NCI-H748 (cell line): ENCODE data around the gene TPM2.

Source experiments
- DNase-seq: peaks from one replicate; lab custom pipeline; 2025; ENCODE audit not compliant: unreplicated experiment; lab: John Stamatoyannopoulos, UW

The TPM2 gene

DNA sequence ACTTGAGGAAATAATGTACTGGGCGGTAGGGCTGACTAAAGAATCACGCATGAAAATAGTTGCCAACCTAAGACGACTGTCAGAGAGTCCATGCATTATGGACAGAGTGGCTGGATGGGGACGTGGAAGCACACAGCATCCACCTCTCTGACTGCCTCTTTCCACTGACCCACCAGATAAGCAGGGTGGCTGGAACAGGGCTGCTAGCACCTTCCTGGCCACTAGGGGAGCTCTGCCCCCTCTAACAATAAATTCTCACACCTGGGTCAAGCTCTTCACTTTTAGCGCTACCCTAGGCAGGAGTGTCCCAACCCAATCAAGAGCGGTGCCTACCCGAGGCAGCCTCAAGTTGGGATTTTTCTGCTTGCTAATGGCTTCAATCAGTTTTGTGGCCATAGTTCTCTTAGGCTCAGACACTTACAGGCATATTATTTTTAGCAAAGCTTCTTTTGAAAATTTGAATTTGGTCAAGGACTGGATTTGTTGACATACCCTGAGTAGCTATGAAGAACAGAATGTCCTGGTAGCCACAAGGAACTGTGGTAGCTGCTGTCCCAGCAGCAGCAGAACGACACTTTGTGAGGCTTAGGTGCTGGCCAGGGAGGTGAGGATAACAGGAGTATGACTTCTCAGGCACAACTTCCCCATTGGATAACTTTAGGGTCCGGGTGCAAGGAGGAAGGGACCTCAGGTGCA lies 6.9 kb upstream of the TPM2 start:
- peak; percentile 48 for DNase-seq

DNA sequence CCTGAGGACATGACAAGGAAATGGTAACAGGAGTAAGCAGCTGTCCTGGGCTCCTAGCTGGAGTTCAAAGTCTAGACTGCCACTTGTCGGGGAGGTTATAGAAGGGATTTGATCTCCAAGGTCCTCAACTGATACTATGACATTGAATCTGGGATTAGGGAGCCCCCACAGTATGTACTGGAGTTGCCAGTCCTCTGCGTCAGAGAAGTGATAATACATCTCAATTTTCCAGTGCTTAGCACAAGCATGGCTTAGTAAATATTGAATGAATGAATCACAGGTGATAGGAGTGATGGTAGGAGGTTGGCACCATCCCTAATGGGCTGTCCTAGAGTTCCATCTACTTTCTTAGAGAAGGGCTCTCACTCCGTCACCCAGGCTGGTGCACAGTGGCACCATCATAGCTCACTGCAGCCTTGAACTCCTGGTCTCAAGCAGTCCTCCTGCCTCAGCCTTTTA lies 6.2 kb upstream of the TPM2 start:
- no peak for DNase-seq

DNA sequence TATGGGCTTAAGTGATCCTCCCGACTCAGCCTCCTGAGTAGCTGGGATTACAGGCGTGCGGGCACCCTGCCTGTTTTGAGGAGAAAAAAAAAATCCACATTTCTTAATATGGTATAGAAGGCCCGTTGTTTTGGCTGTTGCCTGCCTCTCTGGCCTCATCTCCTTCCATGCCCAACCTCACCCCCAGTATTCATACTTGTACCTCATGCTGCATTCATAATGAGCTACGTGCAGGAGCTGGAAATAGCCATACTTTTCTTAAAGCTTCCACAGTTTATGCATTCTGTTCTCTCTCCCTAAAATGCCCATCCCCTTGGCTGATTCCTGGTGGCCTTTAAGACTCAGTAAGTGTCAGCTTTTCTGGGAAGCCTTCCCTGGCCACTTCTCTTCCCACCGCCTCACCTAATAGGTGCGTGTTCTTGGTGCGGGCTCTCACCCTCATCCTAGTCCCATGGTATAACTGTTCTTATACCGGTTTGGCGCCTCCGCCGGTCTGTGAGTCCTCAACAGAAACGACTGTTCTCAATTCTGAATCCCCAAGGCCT lies 2.1 kb upstream of the TPM2 start:
- no peak for DNase-seq

DNA sequence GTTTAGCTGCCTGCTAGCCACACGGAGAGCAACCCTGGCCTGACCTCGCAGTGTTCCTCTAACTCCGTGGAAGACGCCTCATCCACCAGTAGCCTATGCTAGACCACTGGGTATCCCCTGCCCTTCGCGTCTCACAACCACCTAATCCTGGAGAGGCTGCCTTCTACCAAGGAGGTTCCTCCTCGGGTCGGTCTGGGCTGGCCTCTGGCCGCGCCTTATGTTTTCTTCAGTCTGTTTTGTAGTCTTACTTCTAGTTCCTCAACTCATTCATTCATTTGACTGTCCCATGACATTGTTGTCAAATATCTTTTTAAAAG lies 1.6 kb upstream of the TPM2 start:
- DNase-seq, result no peak

DNA sequence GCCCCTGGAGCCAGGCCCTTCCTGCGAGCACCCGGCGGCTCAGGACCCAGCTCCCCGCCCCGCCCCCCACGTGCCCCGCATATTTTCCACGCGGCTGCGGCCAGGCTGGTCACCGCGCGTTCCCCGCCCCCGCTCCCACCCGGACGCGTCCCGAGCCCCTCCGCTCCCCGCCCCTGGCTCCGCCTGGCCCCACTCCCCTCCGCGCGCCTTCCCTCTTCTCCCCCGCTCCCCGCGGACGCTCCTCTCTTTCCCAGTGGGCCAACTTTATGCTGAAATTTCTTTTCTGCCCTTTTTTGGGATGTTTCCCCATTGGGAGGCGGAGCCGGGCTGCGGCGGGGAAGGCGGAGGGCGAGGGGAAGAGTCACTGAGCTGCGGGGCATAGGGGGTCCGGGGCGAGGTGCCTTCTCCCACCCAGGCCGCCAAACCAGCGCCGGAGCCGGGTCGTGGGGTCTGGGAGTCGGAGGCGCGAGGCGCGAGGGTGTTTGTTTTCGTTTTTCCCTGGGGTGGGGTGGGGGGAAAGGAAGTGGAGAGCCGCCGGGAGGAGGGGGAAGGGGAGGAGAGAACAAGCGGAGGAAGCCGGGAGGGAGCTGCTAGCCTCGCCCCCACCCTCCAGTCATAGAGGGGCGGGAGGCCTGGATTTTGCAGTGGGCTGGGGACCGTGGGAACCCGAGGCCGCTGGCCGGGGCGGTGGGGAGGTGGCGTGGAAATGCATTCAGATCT lies 1.0 kb upstream of the TPM2 start:
- peak; percentile 51 for DNase-seq

DNA sequence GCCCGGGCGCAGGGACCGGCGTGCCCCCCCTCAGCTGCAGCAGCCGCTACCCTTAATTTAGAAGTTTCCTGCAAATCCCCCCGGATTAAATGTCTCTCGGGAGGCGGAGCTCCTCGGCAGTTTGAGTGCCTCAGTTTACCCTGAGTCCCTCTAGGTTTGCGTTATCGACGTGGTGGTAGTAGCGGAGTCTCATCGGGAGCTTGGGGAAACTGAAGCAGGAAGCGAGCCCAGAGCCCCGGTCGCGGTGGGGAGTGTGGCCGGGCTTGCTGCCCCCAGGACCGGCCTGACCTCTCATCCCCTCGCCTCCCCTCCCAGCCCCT lies 529 bp upstream of the TPM2 start:
- no peak for DNase-seq

DNA sequence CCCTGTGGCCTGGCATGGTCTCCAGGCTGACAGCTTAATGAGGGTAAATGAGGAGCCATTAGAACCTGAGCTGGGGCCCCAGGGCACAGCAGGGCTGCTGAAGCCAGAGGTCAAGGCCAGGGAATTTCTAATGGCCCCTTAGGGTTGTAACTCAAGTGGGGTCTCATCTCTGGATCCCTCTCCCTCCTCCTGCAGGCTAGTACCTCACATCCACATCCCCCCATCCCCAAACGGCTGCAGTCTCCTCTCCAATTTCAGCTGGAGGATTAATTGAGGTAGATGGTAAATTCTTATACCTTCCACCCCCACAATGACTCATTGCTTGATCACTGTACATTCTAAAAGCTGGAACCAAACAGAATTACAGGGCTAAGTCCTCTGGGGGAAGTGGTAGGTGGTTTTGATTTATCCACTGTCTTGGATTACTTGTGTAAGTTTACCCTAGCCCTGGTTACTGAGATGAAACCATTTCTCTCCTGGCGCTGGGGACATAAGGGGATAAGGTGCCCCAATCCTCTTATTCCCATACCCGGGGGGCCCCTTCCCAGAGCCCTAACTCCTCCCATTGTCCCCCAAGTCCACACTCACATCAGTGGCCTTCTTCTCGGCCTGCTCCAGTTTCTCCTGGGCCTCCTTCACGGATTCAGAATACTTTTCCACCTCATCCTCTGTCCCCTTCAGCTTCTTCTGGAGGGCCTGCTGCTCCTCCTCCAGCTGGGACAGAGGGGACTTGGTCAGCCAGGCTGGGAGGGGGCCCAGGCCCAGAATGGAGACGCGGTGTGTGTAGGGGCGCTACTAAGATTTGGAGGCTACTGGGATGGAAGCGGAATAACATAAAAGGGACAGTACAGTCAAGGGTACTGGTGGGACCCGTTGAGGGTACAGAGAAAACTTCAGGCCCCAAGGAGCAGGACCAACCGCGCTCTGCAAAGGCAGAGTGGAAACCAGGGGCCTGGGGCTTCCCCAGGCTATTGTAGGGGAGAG lies 875 bp downstream of the TPM2 start:
- DNase-seq, result no peak

DNA sequence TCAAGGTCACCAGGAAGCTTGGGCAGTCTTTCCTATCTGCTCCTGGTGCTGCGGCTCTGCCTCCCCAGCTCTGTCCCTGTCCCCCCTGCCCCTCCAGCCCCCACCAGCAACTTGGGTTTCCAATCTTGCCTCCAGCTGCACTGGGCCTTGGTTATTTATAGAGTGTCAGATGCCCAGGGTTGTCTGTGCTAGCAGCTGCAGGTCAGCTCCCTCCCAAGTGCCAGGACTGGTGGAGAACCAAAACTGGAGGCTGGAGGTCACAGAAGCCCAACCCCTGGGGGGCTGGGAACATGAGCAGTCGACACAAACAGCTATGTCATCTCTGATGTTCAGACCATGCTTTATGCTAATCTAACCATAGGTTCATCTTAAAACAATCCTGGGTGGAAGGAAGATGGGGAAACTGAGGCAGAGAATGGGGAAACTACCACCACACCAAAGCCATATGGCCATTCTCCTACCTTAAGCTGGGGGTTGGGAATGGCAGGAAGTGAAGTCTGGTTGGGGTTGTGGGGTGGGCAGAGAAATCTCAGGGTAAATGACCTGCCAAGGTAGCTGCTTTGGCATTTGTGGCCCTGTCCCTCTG lies 1.7 kb downstream of the TPM2 start:
- DNase-seq, result no peak

DNA sequence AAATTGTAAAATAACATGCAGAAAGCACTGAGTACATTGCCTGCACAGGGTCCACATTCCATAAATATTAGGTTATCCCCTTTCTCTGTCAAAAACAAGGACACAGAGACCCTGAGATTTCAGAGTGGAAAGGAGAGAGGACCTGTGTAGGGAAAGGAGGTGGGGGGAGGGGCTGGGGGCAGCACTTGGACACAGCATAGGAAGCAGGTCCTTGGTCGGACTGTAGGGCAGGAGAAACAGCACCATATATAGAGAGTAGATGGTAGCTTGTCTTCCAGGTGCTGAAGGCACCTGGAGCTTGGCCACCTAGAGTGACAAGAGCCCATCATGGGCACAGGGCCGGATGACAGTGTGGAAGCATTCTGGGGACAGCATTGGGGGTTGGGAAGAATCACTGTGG lies 2.4 kb downstream of the TPM2 start:
- DNase-seq, result no peak

DNA sequence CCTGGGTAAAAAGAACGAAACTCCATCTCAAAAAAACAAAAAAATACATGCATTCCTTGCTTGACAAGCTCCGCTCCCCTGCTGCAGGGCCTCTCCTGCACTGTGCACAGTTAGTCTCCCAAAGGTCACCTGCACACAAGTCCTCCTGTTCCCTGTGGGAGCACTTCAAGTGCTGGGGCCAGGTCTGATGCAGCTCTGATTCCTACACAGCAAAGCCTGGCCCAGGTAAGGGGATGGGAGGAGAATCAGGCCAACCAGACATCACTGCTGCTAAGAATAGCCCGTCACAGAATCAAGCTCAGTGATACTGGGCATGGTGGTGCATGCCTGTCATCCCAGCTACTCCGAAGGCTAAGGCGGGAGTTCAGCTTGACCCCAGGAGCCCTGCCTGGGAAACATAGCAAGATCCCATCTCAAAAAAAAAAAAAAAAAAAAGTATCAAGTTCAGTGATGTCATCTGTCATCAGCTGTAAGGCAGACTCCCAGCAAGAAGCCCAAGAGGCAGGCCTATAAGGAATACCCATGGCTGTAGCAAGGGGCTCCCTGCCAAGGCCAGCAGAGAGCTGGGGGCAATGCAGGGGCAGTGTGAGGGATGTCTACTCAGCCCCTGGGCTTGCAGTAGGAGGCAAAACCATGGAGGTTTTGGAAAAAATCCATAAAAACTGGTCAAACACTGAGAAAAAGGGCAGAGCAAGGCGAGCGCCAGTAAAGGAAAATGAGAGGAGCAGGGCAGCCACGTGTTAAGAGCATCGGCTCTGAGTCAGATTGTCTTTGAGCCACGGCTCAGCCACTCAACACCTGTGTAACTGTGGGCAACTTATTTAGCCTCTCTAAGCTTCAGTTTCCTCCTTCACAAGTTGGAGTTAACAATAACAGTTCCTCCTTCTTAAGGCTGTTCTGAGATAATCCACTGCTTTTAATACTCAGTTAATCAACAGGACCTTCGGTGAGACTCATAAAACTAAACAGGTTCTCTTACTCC lies 3.2 kb downstream of the TPM2 start:
- DNase-seq, result no peak

DNA sequence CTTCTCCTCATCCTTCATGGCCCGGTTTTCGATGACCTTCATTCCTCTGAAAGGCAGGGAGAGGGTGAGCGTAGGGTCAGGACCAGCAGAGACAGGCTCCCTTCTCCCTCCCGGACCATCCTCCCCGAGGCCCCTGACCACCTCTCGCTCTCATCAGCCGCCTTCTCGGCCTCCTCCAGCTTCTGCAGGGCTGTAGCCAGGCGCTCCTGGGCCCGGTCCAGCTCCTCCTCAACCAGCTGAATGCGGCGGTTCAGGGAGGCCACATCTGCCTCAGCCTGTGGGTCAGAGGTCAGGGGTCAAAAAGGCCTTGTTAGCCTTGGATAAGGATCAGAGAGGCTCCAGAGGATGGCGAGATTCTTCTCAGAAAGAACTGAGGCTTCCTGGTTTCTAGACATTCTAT lies 4.2 kb downstream of the TPM2 start:
- DNase-seq, result no peak

DNA sequence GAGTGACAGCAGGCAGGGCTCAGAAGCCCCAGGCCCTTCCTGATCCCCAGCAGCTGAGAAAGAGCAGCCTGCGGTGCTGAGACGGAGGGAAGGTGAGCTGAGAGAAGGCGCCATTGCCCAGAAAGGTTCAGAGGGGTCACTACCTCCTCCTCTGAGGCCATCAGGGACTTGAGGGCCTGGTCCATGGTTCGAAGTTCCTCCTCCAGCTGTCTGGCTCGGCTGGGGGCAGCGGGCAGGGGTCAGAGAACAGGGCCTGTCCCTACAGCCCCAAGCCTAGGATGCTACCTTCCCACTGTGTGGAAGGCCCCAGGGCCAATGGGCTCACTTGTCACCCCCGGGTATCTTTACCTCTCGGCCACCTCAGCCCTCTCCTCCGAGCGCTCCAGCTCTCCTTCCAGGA lies 4.8 kb downstream of the TPM2 start:
- no peak for DNase-seq

DNA sequence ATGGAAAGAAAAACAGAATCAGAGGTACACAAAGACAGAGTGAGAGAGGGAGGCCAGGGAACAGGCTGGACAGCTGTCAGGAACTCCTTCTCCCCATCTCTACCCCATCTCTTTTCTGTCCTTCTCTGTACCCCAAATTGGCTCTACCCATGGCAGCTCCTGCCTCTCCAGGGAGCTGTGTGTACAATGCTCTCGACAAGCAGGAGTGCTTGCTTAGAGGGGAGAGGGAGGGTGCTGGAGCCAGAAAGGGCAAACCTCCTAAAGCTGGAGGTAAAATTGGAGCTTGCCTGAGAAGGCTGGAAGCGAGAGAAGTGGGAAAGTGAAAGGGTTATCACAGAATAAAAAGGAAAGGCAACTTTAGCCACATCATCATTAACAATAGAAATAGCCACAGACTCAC lies 6.4 kb downstream of the TPM2 start:
- DNase-seq, result no peak

DNA sequence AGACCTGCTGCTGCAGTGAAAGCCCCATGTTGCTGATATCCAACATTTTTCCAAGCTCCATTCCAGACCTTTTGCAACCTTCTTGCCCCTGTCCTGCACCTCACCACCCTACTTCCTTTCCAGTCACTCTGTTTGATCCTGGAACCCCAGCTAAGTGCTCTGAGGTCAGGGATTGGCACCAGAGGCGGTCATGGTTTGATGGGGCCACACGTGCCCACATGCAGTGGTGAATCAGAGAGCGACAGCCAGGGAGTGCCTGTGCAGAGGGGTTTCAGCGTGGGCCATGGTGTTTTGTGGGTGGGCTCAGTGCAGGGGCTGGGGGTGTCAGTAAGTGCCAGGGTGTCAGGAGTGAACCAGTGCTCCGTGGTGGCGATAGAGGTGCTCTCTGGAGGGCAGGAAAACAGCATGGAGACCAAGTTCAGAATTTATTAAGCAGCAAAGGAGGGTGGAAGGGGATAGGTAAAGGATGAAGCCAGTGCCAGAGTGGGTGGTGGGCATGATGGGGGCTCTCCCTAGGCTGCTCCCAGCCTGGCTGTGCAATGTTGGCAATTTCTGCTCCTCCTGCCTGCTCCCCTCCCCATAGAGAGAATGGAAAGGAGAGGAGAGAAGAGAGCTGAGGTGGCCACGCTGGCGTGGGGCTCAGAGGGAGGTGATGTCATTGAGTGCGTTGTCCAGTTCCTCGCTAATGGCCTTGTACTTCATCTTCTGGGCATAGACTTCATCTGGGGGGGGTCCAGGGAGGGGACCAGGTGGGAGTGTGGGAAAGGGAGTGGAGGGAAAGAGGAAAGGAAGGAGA lies 7.0 kb downstream of the TPM2 start:
- DNase-seq, result no peak

DNA sequence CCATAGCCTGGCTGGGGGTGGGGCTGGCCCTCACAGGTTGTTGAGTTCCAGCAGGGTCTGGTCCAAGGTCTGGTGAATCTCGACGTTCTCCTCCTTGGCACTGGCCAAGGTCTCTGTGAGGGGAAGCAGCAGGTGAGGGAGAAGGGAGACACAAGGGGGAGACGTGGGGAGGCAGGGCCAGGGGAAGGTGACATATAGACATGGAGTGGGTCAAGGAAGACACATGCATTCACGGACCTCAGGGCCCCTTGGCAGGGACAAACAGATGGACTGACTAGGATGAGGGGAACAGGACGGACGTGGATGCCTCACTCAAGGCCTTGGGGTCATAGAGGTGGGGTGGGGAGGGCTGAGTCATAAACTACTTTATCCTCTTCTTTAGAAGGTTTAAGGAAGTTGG lies 7.7 kb downstream of the TPM2 start:
- no peak for DNase-seq

DNA sequence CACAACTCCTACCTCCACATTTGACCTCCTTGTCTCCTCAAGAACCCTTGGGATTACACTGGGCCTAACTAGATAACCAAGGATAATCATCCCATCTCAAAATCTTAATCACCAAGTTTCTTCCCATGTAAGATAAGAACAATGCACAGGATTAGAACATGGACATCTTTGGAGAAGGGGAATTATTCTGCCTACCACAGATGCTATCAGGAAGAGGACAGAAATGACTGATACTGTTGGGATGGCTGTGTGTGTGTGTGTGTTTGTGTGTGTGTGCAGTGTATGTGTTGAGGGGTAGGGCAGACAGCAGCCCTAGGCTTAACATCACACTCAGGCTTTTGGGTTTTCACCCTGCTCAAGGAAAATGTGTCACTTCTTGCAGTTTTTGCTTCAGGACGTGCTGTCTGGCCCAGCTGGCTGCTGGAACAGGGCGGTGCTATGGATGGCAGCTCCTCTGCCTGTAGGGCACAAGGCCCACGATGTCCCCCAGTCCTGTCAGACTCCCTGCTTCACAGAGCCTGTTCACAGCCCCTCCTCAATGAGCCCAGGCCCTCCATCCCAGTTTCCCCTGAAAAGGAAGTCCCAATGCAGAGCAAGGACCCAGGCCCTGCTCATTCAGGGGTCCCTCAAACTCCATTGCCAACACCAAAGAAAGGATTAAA lies 8.3 kb downstream of the TPM2 start:
- no peak for DNase-seq

DNA sequence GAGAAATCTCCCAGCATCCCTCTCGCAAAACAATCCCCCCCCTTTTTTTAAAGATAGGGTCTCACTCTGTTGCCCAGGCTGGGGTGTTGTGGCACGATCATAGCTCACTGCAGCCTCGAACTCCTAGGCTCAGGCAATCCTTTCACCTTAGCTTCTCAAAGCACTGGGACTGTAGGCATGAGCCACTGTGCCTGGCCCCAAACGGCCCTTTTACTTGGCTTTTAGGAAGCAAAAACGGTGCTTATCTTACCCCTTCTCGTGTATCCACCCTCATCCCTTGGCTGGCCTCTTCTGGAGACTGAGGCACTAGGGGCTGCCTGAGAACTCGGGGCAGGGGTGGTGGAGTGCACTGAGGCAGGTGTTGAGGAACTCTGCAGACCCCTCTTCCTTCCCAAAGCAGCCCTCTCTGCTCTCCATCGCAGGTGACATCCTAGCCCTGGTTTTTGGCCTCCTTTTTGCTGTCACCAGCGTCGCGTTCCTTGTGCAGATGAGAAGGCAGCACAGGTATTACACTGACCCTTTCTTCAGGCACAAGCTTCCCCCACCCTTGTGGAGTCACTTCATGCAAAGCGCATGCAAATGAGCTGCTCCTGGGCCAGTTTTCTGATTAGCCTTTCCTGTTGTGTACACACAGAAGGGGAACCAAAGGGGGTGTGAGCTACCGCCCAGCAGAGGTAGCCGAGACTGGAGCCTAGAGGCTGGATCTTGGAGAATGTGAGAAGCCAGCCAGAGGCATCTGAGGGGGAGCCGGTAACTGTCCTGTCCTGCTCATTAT lies 9.2 kb downstream of the TPM2 start:
- no peak for DNase-seq

DNA sequence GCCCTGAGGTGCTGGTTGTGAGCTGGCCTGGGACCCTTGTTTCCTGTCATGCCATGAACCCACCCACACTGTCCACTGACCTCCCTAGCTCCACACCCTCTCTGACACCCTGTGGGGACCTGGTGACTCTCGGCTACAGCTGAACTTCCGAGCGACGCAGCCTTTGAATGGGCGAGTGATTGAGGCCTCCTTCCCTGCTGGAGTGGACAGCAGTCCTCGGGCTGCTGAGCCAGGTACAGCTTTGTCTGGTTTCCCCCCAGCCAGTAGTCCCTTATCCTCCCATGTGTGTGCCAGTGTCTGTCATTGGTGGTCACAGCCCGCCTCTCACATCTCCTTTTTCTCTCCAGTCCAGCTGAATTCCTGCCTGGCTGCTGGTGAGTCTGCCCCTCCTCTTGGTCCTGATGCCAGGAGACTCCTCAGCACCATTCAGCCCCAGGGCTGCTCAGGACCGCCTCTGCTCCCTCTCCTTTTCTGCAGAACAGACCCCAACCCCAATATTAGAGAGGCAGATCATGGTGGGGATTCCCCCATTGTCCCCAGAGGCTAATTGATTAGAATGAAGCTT lies 9.9 kb downstream of the TPM2 start:
- no peak for DNase-seq
